ENCODE results near the gene HEATR9. TPM values are rescaled to one million over a fixed set of nuclear protein-coding genes. Genes with fewer than 3 reads are reported as not detected.

The HEATR9 gene
- total and polyA plus RNA-seq, 4 donors: 0.08 TPM; not detected in 3

DNA sequence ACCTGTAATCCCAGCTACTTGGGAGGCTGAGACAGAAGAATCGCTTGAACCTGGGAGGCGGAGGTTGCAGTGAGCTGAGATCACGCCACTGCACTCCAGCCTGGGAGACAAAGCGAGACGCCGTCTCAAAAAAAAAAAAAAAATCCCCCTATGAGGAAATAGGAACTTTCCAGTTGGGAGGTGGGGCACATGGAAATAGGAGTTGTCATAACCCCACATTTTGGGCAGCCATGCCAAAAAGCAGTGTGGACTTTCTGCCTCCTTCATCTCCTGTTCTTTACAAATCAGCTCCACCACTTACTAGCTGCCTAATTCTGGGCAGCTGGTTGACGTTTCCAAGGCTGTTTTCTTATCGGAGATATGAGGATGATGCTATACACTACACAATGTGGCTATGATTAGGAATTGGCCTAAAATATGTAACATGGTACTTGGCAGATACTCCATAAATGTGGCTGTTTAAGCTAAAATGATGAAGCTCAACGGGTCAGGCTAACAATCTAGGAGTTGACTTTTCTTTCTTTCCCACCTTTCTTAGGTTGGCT, 33.0 kb upstream of the HEATR9 start:
- no peak overlapping the region for H3K9ac ChIP-seq (ENCODE audit: low read depth in 1 of 2, low read length in 2 of 2)
- no peak overlapping the region for H3K27ac ChIP-seq (ENCODE audit: low read depth in 1 of 2, low read length in 2 of 2)
- DNase-seq (ENCODE audit: low spot score): no peak
- no peak overlapping the region for H3K4me3 ChIP-seq (ENCODE audit: low read depth in 1 of 3, low read length in 3 of 3)
- H3K4me1 ChIP-seq (ENCODE audit: control insufficient read depth in 4 of 4, insufficient read depth in 4 of 4, low read length in 3 of 4): peaks cover 0 to 5% (median 0%) of the 10 kb centered on the region in 4 donors
- no peaks in the 10 kb centered on the region for H3K36me3 ChIP-seq (ENCODE audit: control insufficient read depth in 4 of 4, insufficient read depth in 3 of 4, low read depth in 1 of 4, low read length in 3 of 4)
- TF ChIP-seq JUND (IDR thresholded peaks at IDR 0.05) (no peak), HNF4G (IDR thresholded peaks at IDR 0.05) (no peak), HNF4A (conservative IDR thresholded peaks at IDR 0.05) (no peak), SP1 (IDR thresholded peaks at IDR 0.05) (no peak)
- TF ChIP-seq, protein P1, sequence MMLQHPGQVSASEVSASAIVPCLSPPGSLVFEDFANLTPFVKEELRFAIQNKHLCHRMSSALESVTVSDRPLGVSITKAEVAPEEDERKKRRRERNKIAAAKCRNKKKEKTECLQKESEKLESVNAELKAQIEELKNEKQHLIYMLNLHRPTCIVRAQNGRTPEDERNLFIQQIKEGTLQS (IDR thresholded peaks at IDR 0.05): no peak
- H3K9me3 ChIP-seq (ENCODE audit: control insufficient read depth in 4 of 4, low read length in 3 of 4): no peaks in the 10 kb centered on the region
- H3K27me3 ChIP-seq (ENCODE audit: control insufficient read depth in 4 of 4, insufficient read depth in 4 of 4, low read length in 3 of 4): no peaks in the 10 kb centered on the region
- 92% methylated on average over 9 of the region's 9 CpGs for WGBS

DNA sequence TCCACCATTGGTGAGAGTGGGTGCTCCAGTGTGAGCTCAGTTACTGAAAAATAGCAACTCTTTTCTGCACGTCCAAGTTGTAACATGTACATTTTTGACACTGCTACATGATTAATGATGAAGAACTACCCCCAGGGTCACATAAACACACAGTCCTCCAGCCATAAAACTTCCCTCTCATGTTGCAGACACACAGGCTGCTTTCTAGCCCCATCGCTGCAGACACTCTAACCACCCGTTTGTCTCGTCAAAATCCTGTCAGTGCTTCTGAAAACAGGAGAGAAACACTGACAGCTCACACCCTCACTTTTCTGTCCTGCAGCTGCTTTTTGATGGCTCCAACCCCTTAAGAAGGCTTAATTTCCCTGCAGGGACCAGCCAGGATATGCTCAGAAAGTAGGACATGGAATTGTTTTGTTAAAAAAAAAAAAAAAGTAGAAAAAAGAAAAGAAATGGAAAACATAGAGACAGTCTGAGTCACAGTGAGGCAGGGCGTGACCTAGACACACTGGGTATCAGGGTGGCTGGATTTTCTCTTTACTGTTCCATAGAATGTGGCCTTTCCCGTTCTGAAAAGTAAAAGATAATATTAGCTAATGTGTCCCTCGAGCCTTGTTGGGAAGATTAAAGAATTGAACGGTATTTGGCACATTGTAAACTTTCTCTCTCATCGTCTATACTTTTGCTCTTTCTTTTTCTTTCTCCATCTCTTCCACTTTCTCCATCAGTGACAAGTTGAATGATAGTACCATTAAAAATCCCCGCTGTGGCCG, 32.2 kb upstream of the HEATR9 start:
- no peak overlapping the region for H3K27ac ChIP-seq (ENCODE audit: low read depth in 1 of 2, low read length in 2 of 2)
- H3K4me3 ChIP-seq (ENCODE audit: low read depth in 1 of 3, low read length in 3 of 3): no peak overlapping the region
- no peak for DNase-seq (ENCODE audit: low spot score)
- WGBS: 80% methylated on average over 11 of the region's 11 CpGs
- no peaks in the 10 kb centered on the region for H3K27me3 ChIP-seq (ENCODE audit: control insufficient read depth in 4 of 4, insufficient read depth in 4 of 4, low read length in 3 of 4)
- H3K9me3 ChIP-seq (ENCODE audit: control insufficient read depth in 4 of 4, low read length in 3 of 4): no peaks in the 10 kb centered on the region
- peaks cover 0 to 5% (median 0%) of the 10 kb centered on the region in 4 donors for H3K4me1 ChIP-seq (ENCODE audit: control insufficient read depth in 4 of 4, insufficient read depth in 4 of 4, low read length in 3 of 4)
- no peak for TF ChIP-seq HNF4A (conservative IDR thresholded peaks at IDR 0.05)
- no peak for TF ChIP-seq RAD21 (IDR thresholded peaks at IDR 0.05)
- TF ChIP-seq GABPA (IDR thresholded peaks at IDR 0.05 in 1 of 2, conservative IDR thresholded peaks at IDR 0.05 in 1 of 2): no peak
- TF ChIP-seq JUND (IDR thresholded peaks at IDR 0.05): no peak
- TF ChIP-seq YY1 (IDR thresholded peaks at IDR 0.05): no peak
- TF ChIP-seq RXRA (IDR thresholded peaks at IDR 0.05): no peak
- TF ChIP-seq, protein P1 (IDR thresholded peaks at IDR 0.05): no peak
- TF ChIP-seq, protein P2, sequence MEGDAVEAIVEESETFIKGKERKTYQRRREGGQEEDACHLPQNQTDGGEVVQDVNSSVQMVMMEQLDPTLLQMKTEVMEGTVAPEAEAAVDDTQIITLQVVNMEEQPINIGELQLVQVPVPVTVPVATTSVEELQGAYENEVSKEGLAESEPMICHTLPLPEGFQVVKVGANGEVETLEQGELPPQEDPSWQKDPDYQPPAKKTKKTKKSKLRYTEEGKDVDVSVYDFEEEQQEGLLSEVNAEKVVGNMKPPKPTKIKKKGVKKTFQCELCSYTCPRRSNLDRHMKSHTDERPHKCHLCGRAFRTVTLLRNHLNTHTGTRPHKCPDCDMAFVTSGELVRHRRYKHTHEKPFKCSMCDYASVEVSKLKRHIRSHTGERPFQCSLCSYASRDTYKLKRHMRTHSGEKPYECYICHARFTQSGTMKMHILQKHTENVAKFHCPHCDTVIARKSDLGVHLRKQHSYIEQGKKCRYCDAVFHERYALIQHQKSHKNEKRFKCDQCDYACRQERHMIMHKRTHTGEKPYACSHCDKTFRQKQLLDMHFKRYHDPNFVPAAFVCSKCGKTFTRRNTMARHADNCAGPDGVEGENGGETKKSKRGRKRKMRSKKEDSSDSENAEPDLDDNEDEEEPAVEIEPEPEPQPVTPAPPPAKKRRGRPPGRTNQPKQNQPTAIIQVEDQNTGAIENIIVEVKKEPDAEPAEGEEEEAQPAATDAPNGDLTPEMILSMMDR (IDR thresholded peaks at IDR 0.05; ENCODE audit: low read depth, low read length, missing input control): no peak
- TF ChIP-seq, protein P3, sequence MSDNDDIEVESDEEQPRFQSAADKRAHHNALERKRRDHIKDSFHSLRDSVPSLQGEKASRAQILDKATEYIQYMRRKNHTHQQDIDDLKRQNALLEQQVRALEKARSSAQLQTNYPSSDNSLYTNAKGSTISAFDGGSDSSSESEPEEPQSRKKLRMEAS (IDR thresholded peaks at IDR 0.05): no peak
- TF ChIP-seq NR2F2 (IDR thresholded peaks at IDR 0.05): no peak
- TF ChIP-seq, protein P4, sequence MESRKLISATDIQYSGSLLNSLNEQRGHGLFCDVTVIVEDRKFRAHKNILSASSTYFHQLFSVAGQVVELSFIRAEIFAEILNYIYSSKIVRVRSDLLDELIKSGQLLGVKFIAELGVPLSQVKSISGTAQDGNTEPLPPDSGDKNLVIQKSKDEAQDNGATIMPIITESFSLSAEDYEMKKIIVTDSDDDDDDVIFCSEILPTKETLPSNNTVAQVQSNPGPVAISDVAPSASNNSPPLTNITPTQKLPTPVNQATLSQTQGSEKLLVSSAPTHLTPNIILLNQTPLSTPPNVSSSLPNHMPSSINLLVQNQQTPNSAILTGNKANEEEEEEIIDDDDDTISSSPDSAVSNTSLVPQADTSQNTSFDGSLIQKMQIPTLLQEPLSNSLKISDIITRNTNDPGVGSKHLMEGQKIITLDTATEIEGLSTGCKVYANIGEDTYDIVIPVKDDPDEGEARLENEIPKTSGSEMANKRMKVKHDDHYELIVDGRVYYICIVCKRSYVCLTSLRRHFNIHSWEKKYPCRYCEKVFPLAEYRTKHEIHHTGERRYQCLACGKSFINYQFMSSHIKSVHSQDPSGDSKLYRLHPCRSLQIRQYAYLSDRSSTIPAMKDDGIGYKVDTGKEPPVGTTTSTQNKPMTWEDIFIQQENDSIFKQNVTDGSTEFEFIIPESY (IDR thresholded peaks at IDR 0.05): no peak
- TF ChIP-seq TAF1 (conservative IDR thresholded peaks at IDR 0.05): no peak
- no peak for TF ChIP-seq SP1 (IDR thresholded peaks at IDR 0.05)
- no peak for TF ChIP-seq FOXA2 (IDR thresholded peaks at IDR 0.05)
- no peak for TF ChIP-seq HNF4G (IDR thresholded peaks at IDR 0.05)
- TF ChIP-seq, protein P5, sequence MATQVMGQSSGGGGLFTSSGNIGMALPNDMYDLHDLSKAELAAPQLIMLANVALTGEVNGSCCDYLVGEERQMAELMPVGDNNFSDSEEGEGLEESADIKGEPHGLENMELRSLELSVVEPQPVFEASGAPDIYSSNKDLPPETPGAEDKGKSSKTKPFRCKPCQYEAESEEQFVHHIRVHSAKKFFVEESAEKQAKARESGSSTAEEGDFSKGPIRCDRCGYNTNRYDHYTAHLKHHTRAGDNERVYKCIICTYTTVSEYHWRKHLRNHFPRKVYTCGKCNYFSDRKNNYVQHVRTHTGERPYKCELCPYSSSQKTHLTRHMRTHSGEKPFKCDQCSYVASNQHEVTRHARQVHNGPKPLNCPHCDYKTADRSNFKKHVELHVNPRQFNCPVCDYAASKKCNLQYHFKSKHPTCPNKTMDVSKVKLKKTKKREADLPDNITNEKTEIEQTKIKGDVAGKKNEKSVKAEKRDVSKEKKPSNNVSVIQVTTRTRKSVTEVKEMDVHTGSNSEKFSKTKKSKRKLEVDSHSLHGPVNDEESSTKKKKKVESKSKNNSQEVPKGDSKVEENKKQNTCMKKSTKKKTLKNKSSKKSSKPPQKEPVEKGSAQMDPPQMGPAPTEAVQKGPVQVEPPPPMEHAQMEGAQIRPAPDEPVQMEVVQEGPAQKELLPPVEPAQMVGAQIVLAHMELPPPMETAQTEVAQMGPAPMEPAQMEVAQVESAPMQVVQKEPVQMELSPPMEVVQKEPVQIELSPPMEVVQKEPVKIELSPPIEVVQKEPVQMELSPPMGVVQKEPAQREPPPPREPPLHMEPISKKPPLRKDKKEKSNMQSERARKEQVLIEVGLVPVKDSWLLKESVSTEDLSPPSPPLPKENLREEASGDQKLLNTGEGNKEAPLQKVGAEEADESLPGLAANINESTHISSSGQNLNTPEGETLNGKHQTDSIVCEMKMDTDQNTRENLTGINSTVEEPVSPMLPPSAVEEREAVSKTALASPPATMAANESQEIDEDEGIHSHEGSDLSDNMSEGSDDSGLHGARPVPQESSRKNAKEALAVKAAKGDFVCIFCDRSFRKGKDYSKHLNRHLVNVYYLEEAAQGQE (IDR thresholded peaks at IDR 0.05): no peak
- TF ChIP-seq EGR1 (IDR thresholded peaks at IDR 0.05; ENCODE audit: low read depth in 2 of 2): no peak
- H3K36me3 ChIP-seq (ENCODE audit: control insufficient read depth in 4 of 4, insufficient read depth in 3 of 4, low read depth in 1 of 4, low read length in 3 of 4): no peaks in the 10 kb centered on the region
- H3K9ac ChIP-seq (ENCODE audit: low read depth in 1 of 2, low read length in 2 of 2): no peak overlapping the region
